ENCODE results near the gene SLC1A3. TPM values are rescaled to one million over a fixed set of nuclear protein-coding genes. Genes with fewer than 3 reads are reported as not detected.
A peak's percentile ranks its signal among the peaks of the same experiment; 100 is the strongest.

SLC1A3 gene
- total RNA-seq, 1 experiment from 2014 or later, result 18.6 TPM

DNA sequence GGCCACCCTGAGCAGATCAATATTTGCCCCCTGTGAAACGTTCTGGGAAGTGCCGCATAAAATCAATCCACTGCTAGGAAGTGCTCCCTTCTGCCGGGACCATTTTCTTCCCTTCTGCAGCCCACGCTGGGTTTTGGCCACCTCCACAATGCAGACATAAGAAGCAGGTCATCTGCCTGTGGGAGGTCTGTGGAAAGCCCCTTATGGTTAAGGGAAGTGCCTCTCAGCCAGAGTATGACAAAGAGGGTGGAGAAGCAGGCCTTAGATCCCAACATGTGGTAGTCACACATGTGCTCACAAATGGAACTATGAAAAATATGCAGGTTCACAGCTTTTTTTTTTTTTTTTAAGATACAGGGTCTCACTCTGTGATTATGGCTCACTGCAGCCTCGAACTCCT is 82.8 kb downstream of the SLC1A3 start:
- H3K27me3 Mint-ChIP-seq (ENCODE audit: low read depth), result peaks cover 27% of the 10 kb centered on the region
- no peaks in the 10 kb centered on the region for H3K79me1 ChIP-seq (ENCODE audit: insufficient read depth, low read depth, low read length, poor library complexity, severe bottlenecking)
- no CpG with 5 or more reads among the region's 5 CpGs for WGBS (ENCODE audit: extremely low coverage, insufficient read length, low lambda C conversion rate)

More for the DNA sequence above, 82.8 kb downstream of the SLC1A3 start:
- Histone ChIP-seq H2AFZ (ENCODE audit: low read length) (no peak overlapping the region), H3T11ph (ENCODE audit: low read length) (no peak overlapping the region), H4K8ac (replicated peaks; ENCODE audit: insufficient read length, low read depth, low read length) (no peak overlapping the region), H3K4me2 (ENCODE audit: insufficient read depth, insufficient read length, low read length) (no peak overlapping the region), H2AK5ac (ENCODE audit: insufficient read length, low read length) (no peak overlapping the region), H3K23me2 (ENCODE audit: insufficient read length, low read depth, low read length, poor library complexity, severe bottlenecking) (peaks cover 11% of the 10 kb centered on the region), H3K27ac (ENCODE audit: insufficient read length, low read depth, low read length) (no peak overlapping the region), H2BK20ac (ENCODE audit: low read depth, low read length, poor library complexity, severe bottlenecking) (no peak overlapping the region), H3K9ac (ENCODE audit: extremely low read depth, insufficient read length, low read length) (no peak overlapping the region), H3K23ac (ENCODE audit: insufficient read length, low read depth, low read length) (no peak overlapping the region), H3K14ac (ENCODE audit: insufficient read depth, low read length) (no peak overlapping the region), H4K5ac (ENCODE audit: insufficient read length, low read depth, low read length) (no peak overlapping the region), H3K9me3 (ENCODE audit: control insufficient read depth, low read depth, low read length) (no peaks in the 10 kb centered on the region), H3K18ac (ENCODE audit: insufficient read length, low read depth, low read length) (no peak overlapping the region), H3K4me1 (ENCODE audit: insufficient read depth, low read length) (no peaks in the 10 kb centered on the region), H2BK120ac (ENCODE audit: low read depth, low read length, poor library complexity, severe bottlenecking) (no peak overlapping the region), H3K79me2 (ENCODE audit: insufficient read depth, low read length) (no peaks in the 10 kb centered on the region), H4K91ac (ENCODE audit: insufficient read length, low read depth, low read length) (no peak overlapping the region), H2BK12ac (ENCODE audit: insufficient read length, low read depth, low read length) (no peak overlapping the region), H2BK5ac (ENCODE audit: insufficient read length, low read length) (no peak overlapping the region), H2BK15ac (ENCODE audit: low read depth, low read length) (no peak overlapping the region), H4K20me1 (ENCODE audit: control insufficient read depth, insufficient read depth, insufficient read length) (no peaks in the 10 kb centered on the region), H3K27me3 (ENCODE audit: insufficient read depth, low read length) (peaks cover 3% of the 10 kb centered on the region; the same call in 1 of the 2 replicates), H3K56ac (ENCODE audit: insufficient read length, low read depth, low read length) (no peak overlapping the region), H3K4ac (ENCODE audit: low read depth, low read length) (no peak overlapping the region)
- Mint-ChIP-seq H3K4me3 (0 out of 5 replicates have a peak overlapping the region, but pooled peaks of 1 of the 2 experiments have one; percentile 21), H3K36me3 (ENCODE audit: insufficient read depth in 1 of 3, low read depth in 3 of 3) (peaks cover 0 to 7% (median 0%) of the 10 kb centered on the region in 3 experiments; a peak in 3 of 7 replicates), H3K9me3 (no peaks in the 10 kb centered on the region; a peak in 2 of 5 replicates), H3K4me1 (peaks cover 11 to 15% of the 10 kb centered on the region in 2 experiments), H3K27ac (peak overlapping the region in 1 of 3 experiments; percentile 53; a peak in 1 of 7 replicates)
- DNase-seq, result no peak
- TF ChIP-seq, protein P1, sequence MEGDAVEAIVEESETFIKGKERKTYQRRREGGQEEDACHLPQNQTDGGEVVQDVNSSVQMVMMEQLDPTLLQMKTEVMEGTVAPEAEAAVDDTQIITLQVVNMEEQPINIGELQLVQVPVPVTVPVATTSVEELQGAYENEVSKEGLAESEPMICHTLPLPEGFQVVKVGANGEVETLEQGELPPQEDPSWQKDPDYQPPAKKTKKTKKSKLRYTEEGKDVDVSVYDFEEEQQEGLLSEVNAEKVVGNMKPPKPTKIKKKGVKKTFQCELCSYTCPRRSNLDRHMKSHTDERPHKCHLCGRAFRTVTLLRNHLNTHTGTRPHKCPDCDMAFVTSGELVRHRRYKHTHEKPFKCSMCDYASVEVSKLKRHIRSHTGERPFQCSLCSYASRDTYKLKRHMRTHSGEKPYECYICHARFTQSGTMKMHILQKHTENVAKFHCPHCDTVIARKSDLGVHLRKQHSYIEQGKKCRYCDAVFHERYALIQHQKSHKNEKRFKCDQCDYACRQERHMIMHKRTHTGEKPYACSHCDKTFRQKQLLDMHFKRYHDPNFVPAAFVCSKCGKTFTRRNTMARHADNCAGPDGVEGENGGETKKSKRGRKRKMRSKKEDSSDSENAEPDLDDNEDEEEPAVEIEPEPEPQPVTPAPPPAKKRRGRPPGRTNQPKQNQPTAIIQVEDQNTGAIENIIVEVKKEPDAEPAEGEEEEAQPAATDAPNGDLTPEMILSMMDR (conservative IDR thresholded peaks at IDR 0.05), result no peak

Measured in H9 (cell line).